ENCODE results near the gene EPSTI1.

The EPSTI1 gene

DNA sequence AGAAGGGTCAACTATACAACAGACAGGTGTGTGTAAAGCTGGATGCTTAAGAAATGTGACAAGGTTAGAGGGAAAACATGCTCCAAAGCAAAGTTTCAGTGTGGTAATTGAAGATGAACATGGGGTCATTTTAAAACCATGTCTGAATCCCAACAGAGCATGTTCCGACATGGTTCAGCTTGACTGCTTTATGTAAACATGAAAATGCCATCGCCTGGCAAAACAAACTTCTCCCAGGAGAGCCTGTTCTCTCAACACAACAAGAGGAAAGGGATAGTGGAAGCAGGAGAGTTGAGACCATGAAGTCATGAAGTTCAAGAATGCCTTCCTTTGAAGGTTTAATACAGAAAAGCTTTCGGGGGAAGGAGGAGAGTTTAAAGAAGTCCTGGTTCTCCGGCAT, 85.8 kb downstream of the EPSTI1 start:
- Histone ChIP-seq H3K27me3 (ENCODE audit: insufficient read depth, poor library complexity, severe bottlenecking) (no peaks in the 10 kb centered on the region), H3K36me3 (ENCODE audit: low read depth) (no peaks in the 10 kb centered on the region), H3K27ac (ENCODE audit: poor library complexity, severe bottlenecking) (no peak overlapping the region), H3K9me3 (ENCODE audit: severe bottlenecking) (no peaks in the 10 kb centered on the region), H3K4me1 (ENCODE audit: insufficient read depth, poor library complexity, severe bottlenecking) (no peaks in the 10 kb centered on the region), H3K4me3 (ENCODE audit: severe bottlenecking) (no peak overlapping the region)
- no peak for ATAC-seq (ENCODE audit: low read depth)
- TF ChIP-seq, protein P1, sequence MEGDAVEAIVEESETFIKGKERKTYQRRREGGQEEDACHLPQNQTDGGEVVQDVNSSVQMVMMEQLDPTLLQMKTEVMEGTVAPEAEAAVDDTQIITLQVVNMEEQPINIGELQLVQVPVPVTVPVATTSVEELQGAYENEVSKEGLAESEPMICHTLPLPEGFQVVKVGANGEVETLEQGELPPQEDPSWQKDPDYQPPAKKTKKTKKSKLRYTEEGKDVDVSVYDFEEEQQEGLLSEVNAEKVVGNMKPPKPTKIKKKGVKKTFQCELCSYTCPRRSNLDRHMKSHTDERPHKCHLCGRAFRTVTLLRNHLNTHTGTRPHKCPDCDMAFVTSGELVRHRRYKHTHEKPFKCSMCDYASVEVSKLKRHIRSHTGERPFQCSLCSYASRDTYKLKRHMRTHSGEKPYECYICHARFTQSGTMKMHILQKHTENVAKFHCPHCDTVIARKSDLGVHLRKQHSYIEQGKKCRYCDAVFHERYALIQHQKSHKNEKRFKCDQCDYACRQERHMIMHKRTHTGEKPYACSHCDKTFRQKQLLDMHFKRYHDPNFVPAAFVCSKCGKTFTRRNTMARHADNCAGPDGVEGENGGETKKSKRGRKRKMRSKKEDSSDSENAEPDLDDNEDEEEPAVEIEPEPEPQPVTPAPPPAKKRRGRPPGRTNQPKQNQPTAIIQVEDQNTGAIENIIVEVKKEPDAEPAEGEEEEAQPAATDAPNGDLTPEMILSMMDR (IDR thresholded peaks at IDR 0.05; ENCODE audit: poor library complexity, severe bottlenecking) = no peak
- no peak for DNase-seq (ENCODE audit: low spot score)

DNA sequence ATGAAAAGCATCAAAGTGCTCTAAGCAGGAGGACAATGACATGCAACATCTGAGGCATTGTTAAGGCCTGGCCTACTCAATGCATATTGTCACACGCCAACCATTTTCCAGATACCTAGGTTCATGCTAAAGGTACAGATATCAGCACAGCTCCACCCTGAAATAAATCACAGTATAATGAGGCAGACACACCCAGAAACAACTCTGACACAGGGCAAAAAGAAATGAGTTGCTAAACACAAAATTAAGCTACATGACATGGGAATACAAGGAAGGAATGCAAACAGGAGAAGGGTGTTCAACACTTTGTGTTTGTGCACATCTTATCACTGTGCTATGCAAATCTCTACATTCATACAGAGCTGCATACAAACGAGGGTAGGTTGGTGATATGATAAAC, 86.5 kb downstream of the EPSTI1 start:
- no peak for DNase-seq (ENCODE audit: low spot score)

DNA sequence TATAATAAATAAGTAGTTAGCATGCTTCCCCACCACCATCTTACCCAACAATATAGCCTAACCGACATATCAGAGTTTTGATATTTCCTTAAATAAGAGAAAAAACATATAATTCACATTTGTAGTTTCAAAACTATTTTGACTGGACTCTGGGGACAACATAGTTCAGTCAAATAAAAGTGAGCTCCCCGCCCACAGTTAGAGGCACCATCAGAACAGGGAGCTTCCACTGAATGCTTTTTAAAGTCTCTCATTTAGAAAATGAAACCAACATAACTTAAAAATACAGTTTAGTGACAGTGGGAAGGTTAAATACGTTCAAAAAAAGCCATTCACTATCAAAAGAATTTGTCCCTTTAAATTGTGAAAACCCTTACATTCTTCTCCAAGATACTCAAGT, 92.8 kb downstream of the EPSTI1 start:
- DNase-seq (ENCODE audit: low spot score) (no peak), ATAC-seq (ENCODE audit: low read depth) (no peak)
- no peaks in the 10 kb centered on the region for H3K9me3 ChIP-seq (ENCODE audit: severe bottlenecking)
- TF ChIP-seq, protein P1 (IDR thresholded peaks at IDR 0.05; ENCODE audit: poor library complexity, severe bottlenecking) = no peak
- H3K4me3 ChIP-seq (ENCODE audit: severe bottlenecking) = no peak overlapping the region
- H3K36me3 ChIP-seq (ENCODE audit: low read depth) = no peaks in the 10 kb centered on the region
- H3K27me3 ChIP-seq (ENCODE audit: insufficient read depth, poor library complexity, severe bottlenecking) = no peaks in the 10 kb centered on the region
- H3K27ac ChIP-seq (ENCODE audit: poor library complexity, severe bottlenecking) = no peak overlapping the region
- peaks cover 10% of the 10 kb centered on the region for H3K4me1 ChIP-seq (ENCODE audit: insufficient read depth, poor library complexity, severe bottlenecking)

More for the DNA sequence above, 86.5 kb downstream of the EPSTI1 start:
- no peak overlapping the region for H3K27ac ChIP-seq (ENCODE audit: poor library complexity, severe bottlenecking)
- TF ChIP-seq, protein P1 (IDR thresholded peaks at IDR 0.05; ENCODE audit: poor library complexity, severe bottlenecking) = no peak
- no peaks in the 10 kb centered on the region for H3K27me3 ChIP-seq (ENCODE audit: insufficient read depth, poor library complexity, severe bottlenecking)
- H3K36me3 ChIP-seq (ENCODE audit: low read depth) = no peaks in the 10 kb centered on the region
- ATAC-seq (ENCODE audit: low read depth) = no peak
- no peak overlapping the region for H3K4me3 ChIP-seq (ENCODE audit: severe bottlenecking)
- H3K4me1 ChIP-seq (ENCODE audit: insufficient read depth, poor library complexity, severe bottlenecking) = no peaks in the 10 kb centered on the region
- H3K9me3 ChIP-seq (ENCODE audit: severe bottlenecking) = no peaks in the 10 kb centered on the region

DNA sequence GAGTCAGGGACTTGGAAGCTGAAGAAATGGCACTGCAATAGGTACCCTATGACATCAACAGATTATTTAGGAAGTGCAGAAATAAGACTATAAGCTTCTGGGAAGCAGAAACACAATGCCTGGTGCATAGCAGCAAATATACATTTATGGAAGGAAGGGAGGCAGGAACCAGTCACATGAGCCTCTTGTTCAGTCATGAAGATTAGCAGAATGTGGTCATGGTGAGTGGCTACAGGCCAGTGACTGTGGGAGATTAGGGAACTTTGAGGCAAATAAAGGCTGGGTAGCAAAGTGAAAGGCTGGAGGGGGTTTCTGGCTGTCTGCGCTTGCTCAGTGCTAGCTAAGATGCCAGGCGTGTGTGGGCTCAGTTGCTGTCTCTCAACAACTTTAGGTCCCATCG, 96.3 kb downstream of the EPSTI1 start:
- Histone ChIP-seq H3K27ac (ENCODE audit: poor library complexity, severe bottlenecking) (no peak overlapping the region), H3K4me1 (ENCODE audit: insufficient read depth, poor library complexity, severe bottlenecking) (peaks cover 29% of the 10 kb centered on the region), H3K27me3 (ENCODE audit: insufficient read depth, poor library complexity, severe bottlenecking) (no peaks in the 10 kb centered on the region), H3K9me3 (ENCODE audit: severe bottlenecking) (no peaks in the 10 kb centered on the region), H3K4me3 (ENCODE audit: severe bottlenecking) (no peak overlapping the region), H3K36me3 (ENCODE audit: low read depth) (no peaks in the 10 kb centered on the region)
- DNase-seq (ENCODE audit: low spot score) (no peak), ATAC-seq (ENCODE audit: low read depth) (no peak)
- TF ChIP-seq, protein P1 (IDR thresholded peaks at IDR 0.05; ENCODE audit: poor library complexity, severe bottlenecking) = no peak

DNA sequence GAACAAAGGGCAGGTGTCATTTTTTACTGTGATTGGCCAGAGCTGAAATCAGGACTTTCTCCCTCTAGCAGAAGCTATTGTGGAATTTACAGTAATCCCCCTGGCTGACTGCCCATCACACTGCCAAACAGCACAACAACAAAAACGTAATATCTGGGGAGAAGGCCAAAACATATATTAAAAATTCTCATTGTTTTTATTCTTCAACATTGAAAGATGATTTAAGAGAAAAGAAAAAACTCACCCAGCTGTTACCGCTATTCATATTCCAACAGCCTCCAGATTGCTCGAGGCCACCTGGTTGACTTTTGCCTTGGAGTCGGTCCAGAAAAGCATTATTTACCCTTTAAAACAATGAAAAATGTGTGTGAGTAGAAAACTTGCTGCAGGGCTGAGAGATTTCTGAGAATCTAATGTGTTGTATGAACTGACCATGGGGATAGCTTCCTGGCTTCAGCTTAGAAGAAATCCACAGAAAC, 97.2 kb downstream of the EPSTI1 start:
- Histone ChIP-seq H3K4me1 (ENCODE audit: insufficient read depth, poor library complexity, severe bottlenecking) (peaks cover 29% of the 10 kb centered on the region), H3K4me3 (ENCODE audit: severe bottlenecking) (no peak overlapping the region), H3K27me3 (ENCODE audit: insufficient read depth, poor library complexity, severe bottlenecking) (no peaks in the 10 kb centered on the region), H3K36me3 (ENCODE audit: low read depth) (no peaks in the 10 kb centered on the region), H3K9me3 (ENCODE audit: severe bottlenecking) (no peaks in the 10 kb centered on the region), H3K27ac (ENCODE audit: poor library complexity, severe bottlenecking) (no peak overlapping the region)
- ATAC-seq (ENCODE audit: low read depth) (peak; percentile 67), DNase-seq (ENCODE audit: low spot score) (no peak)
- TF ChIP-seq, protein P1 (IDR thresholded peaks at IDR 0.05; ENCODE audit: poor library complexity, severe bottlenecking) = no peak
